GM12875 (cell line): ENCODE results near the gene SYCP3.
"Not testable (repeated sequence)": the region's sequence is repeated elsewhere in the genome, so short reads cannot be mapped to it uniquely, and the experiment has no call there.

Experiments used
- H3K4me3 ChIP-seq: one replicate; pipeline ENCODE4 v1.5.1; 2011; ENCODE audit warnings: low read depth, low read length, control low read depth
- CTCF ChIP-seq: IDR thresholded peaks from 2 replicates; pipeline ENCODE4 v1.5.1; 2011; ENCODE audit warnings: low read depth, mild to moderate bottlenecking, control low read depth, inconsistent platforms, low read length, moderate library complexity, borderline replicate concordance; ENCODE audit not compliant: insufficient read depth

The SYCP3 gene

GRCh38 chr12:101737476-101737875, 1.8 kb downstream of the SYCP3 start:
- TF ChIP-seq CTCF, result no peak
- no peak overlapping the region for H3K4me3 ChIP-seq

- H3K4me3 ChIP-seq, result not testable (repeated sequence)
Observed at GRCh38 chr12:101734482-101734881, 4.8 kb downstream of the SYCP3 start.

GRCh38 chr12:101733166-101733565, 6.1 kb downstream of the SYCP3 start:
- no peak for TF ChIP-seq CTCF

GRCh38 chr12:101732318-101732717, 6.9 kb downstream of the SYCP3 start:
- TF ChIP-seq CTCF, result no peak
- H3K4me3 ChIP-seq, result no peak overlapping the region

More at GRCh38 chr12:101733166-101733565, 6.1 kb downstream of the SYCP3 start:
- no peak overlapping the region for H3K4me3 ChIP-seq

- no peak for TF ChIP-seq CTCF
- H3K4me3 ChIP-seq, result no peak overlapping the region
Observed at GRCh38 chr12:101729842-101730241, 9.4 kb downstream of the SYCP3 start.

- no peak for TF ChIP-seq CTCF
- H3K4me3 ChIP-seq, result no peak overlapping the region
Observed at GRCh38 chr12:101727098-101727497, 12.2 kb downstream of the SYCP3 start.

GRCh38 chr12:101722392-101722791, 16.9 kb downstream of the SYCP3 start:
- TF ChIP-seq CTCF, result no peak
- H3K4me3 ChIP-seq, result no peak overlapping the region

- no peak for TF ChIP-seq CTCF
- no peak overlapping the region for H3K4me3 ChIP-seq
Observed at GRCh38 chr12:101720118-101720517, 19.1 kb downstream of the SYCP3 start.
